ENCODE measurements around the gene STXBP6. TPM values are rescaled to one million over a fixed set of nuclear protein-coding genes. Genes with fewer than 3 reads are reported as not detected.

STXBP6 gene
- total RNA-seq, 1 donor from 2014 or later = 11.0 TPM

DNA sequence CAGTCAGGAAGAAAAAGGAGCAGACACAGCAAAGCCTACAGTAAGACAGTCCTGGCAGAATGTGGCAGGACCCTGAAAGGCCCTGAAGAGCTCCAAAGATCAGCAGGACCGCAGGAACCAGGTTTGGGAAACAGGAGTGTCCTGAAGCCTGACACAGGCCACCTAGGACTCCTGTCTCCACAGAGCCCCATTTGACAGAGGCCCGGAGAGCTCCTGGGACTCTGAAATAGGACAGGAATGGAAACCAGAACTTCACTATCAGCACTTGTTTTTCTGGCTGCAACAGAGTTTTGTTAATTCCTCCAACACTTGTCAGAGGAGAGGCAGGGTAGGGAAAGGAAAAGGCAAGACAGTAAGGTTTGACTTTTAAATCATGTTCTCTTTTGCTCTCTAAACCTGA lies 12.9 kb downstream of the STXBP6 start:
- Histone ChIP-seq H3K79me2 (ENCODE audit: low read depth) (no peaks in the 10 kb centered on the region), H2AFZ (replicated peaks) (no peak overlapping the region), H3F3A (ENCODE audit: low read depth) (no peaks in the 10 kb centered on the region), H4K20me1 (ENCODE audit: low read depth) (no peaks in the 10 kb centered on the region), H3K4me2 (no peak overlapping the region), H3K4me1 (no peaks in the 10 kb centered on the region), H3K27me3 (no peaks in the 10 kb centered on the region), H3K9ac (no peak overlapping the region), H3K36me3 (no peaks in the 10 kb centered on the region), H3K4me3 (no peak overlapping the region), H3K27ac (no peak overlapping the region), H3K9me3 (ENCODE audit: low read depth) (no peaks in the 10 kb centered on the region)
- no peak overlapping the region for H3K4me3 Mint-ChIP-seq
- H3K4me1 Mint-ChIP-seq = no peaks in the 10 kb centered on the region
- DNase-seq (ENCODE audit: low spot score) = no peak
- no peak overlapping the region for H3K27ac Mint-ChIP-seq
- H3K27me3 Mint-ChIP-seq (ENCODE audit: insufficient read depth, low read depth) = no peaks in the 10 kb centered on the region
- H3K9me3 Mint-ChIP-seq = no peaks in the 10 kb centered on the region
- no peaks in the 10 kb centered on the region for H3K36me3 Mint-ChIP-seq
- TF ChIP-seq EZH2 (IDR thresholded peaks at IDR 0.05) (no peak), EZH2phosphoT487 (IDR thresholded peaks at IDR 0.05) (no peak)
- TF ChIP-seq, protein P1, sequence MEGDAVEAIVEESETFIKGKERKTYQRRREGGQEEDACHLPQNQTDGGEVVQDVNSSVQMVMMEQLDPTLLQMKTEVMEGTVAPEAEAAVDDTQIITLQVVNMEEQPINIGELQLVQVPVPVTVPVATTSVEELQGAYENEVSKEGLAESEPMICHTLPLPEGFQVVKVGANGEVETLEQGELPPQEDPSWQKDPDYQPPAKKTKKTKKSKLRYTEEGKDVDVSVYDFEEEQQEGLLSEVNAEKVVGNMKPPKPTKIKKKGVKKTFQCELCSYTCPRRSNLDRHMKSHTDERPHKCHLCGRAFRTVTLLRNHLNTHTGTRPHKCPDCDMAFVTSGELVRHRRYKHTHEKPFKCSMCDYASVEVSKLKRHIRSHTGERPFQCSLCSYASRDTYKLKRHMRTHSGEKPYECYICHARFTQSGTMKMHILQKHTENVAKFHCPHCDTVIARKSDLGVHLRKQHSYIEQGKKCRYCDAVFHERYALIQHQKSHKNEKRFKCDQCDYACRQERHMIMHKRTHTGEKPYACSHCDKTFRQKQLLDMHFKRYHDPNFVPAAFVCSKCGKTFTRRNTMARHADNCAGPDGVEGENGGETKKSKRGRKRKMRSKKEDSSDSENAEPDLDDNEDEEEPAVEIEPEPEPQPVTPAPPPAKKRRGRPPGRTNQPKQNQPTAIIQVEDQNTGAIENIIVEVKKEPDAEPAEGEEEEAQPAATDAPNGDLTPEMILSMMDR (IDR thresholded peaks at IDR 0.05) = no peak

DNA sequence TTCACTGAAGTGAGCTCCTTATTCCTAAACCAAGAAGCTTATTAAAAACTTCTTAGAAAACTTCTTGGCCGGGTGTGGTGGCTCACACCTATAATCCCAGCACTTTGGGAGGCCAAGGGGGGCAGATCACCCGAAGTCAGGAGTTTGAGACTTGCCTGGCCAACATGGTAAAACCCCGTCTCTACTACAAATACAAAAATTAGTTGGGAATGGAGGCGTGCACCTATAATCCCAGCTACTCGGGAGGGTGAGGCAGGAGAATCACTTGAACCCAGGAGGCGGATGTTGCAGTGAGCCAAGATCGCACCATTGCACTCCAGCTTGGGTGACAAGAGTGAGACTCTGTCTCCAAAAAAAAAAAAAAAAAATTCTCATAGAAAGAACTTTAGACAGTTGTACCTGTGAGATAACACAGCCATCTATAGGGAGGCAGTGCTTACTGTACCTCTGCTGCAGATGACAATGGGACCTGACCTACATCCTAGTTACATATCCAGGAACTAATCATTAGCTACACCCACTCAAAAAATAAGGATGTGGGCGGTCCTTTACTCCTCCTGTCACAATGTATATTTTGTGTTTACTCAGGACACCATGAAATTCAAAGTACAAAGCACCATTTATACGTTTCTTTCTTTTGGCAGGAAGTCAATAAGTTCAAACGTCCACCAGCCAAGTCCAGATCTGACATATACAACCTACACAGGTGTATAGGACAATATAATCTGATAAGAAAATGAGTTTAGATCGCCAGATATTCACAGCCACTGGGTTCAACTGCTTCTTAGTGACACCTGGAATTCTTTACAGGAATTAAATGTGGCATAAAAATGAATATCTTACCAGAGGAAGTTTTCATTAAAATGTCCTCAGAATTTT lies 14.9 kb downstream of the STXBP6 start:
- H3K27me3 Mint-ChIP-seq (ENCODE audit: insufficient read depth, low read depth) = no peaks in the 10 kb centered on the region
- H2AFZ ChIP-seq (replicated peaks) = no peak overlapping the region
- no peaks in the 10 kb centered on the region for H3K27me3 ChIP-seq
- H3K4me1 Mint-ChIP-seq = no peaks in the 10 kb centered on the region
- H3K4me3 Mint-ChIP-seq = no peak overlapping the region
- H3K27ac Mint-ChIP-seq = no peak overlapping the region
- TF ChIP-seq, protein P1 (IDR thresholded peaks at IDR 0.05) = no peak
- no peak for TF ChIP-seq EZH2 (IDR thresholded peaks at IDR 0.05)
- H3K9me3 Mint-ChIP-seq = no peaks in the 10 kb centered on the region
- no peak for DNase-seq (ENCODE audit: low spot score)
- H3K9me3 ChIP-seq (ENCODE audit: low read depth) = no peaks in the 10 kb centered on the region
- H3K79me2 ChIP-seq (ENCODE audit: low read depth) = no peaks in the 10 kb centered on the region
- no peak overlapping the region for H3K4me2 ChIP-seq
- H4K20me1 ChIP-seq (ENCODE audit: low read depth) = no peaks in the 10 kb centered on the region
- no peak overlapping the region for H3K27ac ChIP-seq
- no peaks in the 10 kb centered on the region for H3K4me1 ChIP-seq
- H3F3A ChIP-seq (ENCODE audit: low read depth) = no peaks in the 10 kb centered on the region
- no peaks in the 10 kb centered on the region for H3K36me3 Mint-ChIP-seq
- H3K4me3 ChIP-seq = no peak overlapping the region
- no peaks in the 10 kb centered on the region for H3K36me3 ChIP-seq
- no peak overlapping the region for H3K9ac ChIP-seq

DNA sequence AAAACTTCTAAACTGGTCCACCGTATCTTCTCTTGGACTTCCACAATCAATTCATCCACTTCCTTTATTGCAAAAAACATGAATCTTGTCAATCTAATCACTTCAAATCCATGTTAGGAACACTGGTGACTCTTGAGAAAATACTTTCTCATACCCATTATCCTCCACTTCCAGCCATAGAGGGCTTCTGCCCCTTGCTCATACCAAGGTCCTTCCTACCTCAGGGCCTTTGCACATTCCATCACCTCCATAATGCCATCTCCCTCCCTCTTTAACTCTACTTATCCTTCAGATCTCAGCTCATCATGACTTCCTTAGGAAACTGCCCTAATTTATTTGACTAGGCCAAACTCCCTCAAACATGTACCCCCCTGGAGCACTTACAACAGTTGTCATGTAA lies 16.6 kb downstream of the STXBP6 start:
- TF ChIP-seq EZH2 (IDR thresholded peaks at IDR 0.05) = no peak
- TF ChIP-seq EZH2phosphoT487 (IDR thresholded peaks at IDR 0.05) = no peak
- TF ChIP-seq, protein P1 (IDR thresholded peaks at IDR 0.05) = no peak
- Histone ChIP-seq H3K36me3 (no peaks in the 10 kb centered on the region), H3F3A (ENCODE audit: low read depth) (no peaks in the 10 kb centered on the region), H3K4me1 (no peaks in the 10 kb centered on the region), H3K27me3 (no peaks in the 10 kb centered on the region), H3K9ac (no peak overlapping the region), H3K79me2 (ENCODE audit: low read depth) (no peaks in the 10 kb centered on the region), H2AFZ (replicated peaks) (no peak overlapping the region), H3K4me2 (no peak overlapping the region), H4K20me1 (ENCODE audit: low read depth) (no peaks in the 10 kb centered on the region), H3K9me3 (ENCODE audit: low read depth) (no peaks in the 10 kb centered on the region), H3K27ac (no peak overlapping the region), H3K4me3 (no peak overlapping the region)
- no peaks in the 10 kb centered on the region for H3K4me1 Mint-ChIP-seq
- no peak overlapping the region for H3K4me3 Mint-ChIP-seq
- H3K36me3 Mint-ChIP-seq = no peaks in the 10 kb centered on the region
- no peak overlapping the region for H3K27ac Mint-ChIP-seq
- DNase-seq (ENCODE audit: low spot score) = no peak
- no peaks in the 10 kb centered on the region for H3K27me3 Mint-ChIP-seq (ENCODE audit: insufficient read depth, low read depth)
- no peaks in the 10 kb centered on the region for H3K9me3 Mint-ChIP-seq

Measured in neural progenitor cell (in vitro differentiated cells).